Neural crest cell (in vitro differentiated cells): ENCODE data around the gene RUNX1. TPM values are rescaled to one million over a fixed set of nuclear protein-coding genes. Genes with fewer than 3 reads are reported as not detected.

Experiments
- DNase-seq: peaks from one replicate; pipeline ENCODE4 v3.0.0; 2021; ENCODE audit warnings: low read depth, mixed read lengths, low spot score
- H3K27ac Mint-ChIP-seq: one replicate; pipeline ENCODE4 v1.8.0; 2021; ENCODE audit warnings: mild to moderate bottlenecking, mixed read lengths; ENCODE audit not compliant: unreplicated experiment
- H3K27me3 Mint-ChIP-seq: 2 replicates; pipeline ENCODE4 v1.8.0; 2021; ENCODE audit warnings: low read depth, mild to moderate bottlenecking, mixed read lengths
- H3K36me3 Mint-ChIP-seq: 2 replicates; pipeline ENCODE4 v1.8.0; 2021; ENCODE audit warnings: low read depth, mild to moderate bottlenecking, mixed read lengths
- H3K4me1 Mint-ChIP-seq: 2 replicates; pipeline ENCODE4 v1.8.0; 2021; ENCODE audit warnings: mixed read lengths
- H3K4me3 Mint-ChIP-seq: one replicate; pipeline ENCODE4 v1.8.0; 2021; ENCODE audit warnings: mild to moderate bottlenecking, mixed read lengths
- H3K9me3 Mint-ChIP-seq: 2 replicates; pipeline ENCODE4 v1.8.0; 2021; ENCODE audit warnings: mixed read lengths
- CTCF ChIP-seq: fragments of 200-600 bp; sonication (generic); conservative IDR thresholded peaks from 2 replicates; pipeline ENCODE4 v1.5.0; 2021; ENCODE audit warnings: antibody characterized with exemption, mild to moderate bottlenecking
- total RNA-seq: library from RNA; stranded (reverse); gene quantifications from 2 replicates; pipeline ENCODE4 v1.2.1, GENCODE V29; 2021

The RUNX1 gene
- total RNA-seq, 1 donor from 2014 or later: 0.63 TPM

- Mint-ChIP-seq H3K27ac (no peak overlapping the region), H3K4me1 (peaks cover 17% of the 10 kb centered on the region), H3K4me3 (no peak overlapping the region), H3K36me3 (no peaks in the 10 kb centered on the region), H3K27me3 (no peaks in the 10 kb centered on the region), H3K9me3 (no peaks in the 10 kb centered on the region)
- DNase-seq: no peak
- no peak for TF ChIP-seq CTCF
Measured at GRCh38 chr21:34913811-34914210, 135.3 kb downstream of the RUNX1 start.

GRCh38 chr21:34912022-34912945, 136.8 kb downstream of the RUNX1 start:
- Mint-ChIP-seq H3K36me3 (no peaks in the 10 kb centered on the region), H3K27me3 (no peaks in the 10 kb centered on the region), H3K4me3 (no peak overlapping the region), H3K27ac (no peak overlapping the region), H3K9me3 (no peaks in the 10 kb centered on the region), H3K4me1 (peaks cover 27% of the 10 kb centered on the region)
- no peak for TF ChIP-seq CTCF
- DNase-seq: no peak

GRCh38 chr21:34911360-34911759, 137.7 kb downstream of the RUNX1 start:
- Mint-ChIP-seq H3K27ac (no peak overlapping the region), H3K4me3 (no peak overlapping the region), H3K4me1 (peaks cover 35% of the 10 kb centered on the region), H3K27me3 (no peaks in the 10 kb centered on the region), H3K9me3 (no peaks in the 10 kb centered on the region), H3K36me3 (no peaks in the 10 kb centered on the region)
- TF ChIP-seq CTCF: no peak
- DNase-seq: no peak

- Mint-ChIP-seq H3K9me3 (no peaks in the 10 kb centered on the region), H3K36me3 (no peaks in the 10 kb centered on the region), H3K27ac (no peak overlapping the region), H3K4me3 (no peak overlapping the region), H3K27me3 (peaks cover under 1% of the 10 kb centered on the region), H3K4me1 (peaks cover 39% of the 10 kb centered on the region)
- no peak for DNase-seq
- TF ChIP-seq CTCF: no peak
Measured at GRCh38 chr21:34910396-34910795, 138.7 kb downstream of the RUNX1 start.

GRCh38 chr21:34909492-34910292, 139.4 kb downstream of the RUNX1 start:
- Mint-ChIP-seq H3K4me1 (peaks cover 45% of the 10 kb centered on the region), H3K27me3 (peaks cover 8% of the 10 kb centered on the region), H3K9me3 (no peaks in the 10 kb centered on the region), H3K4me3 (no peak overlapping the region), H3K36me3 (no peaks in the 10 kb centered on the region), H3K27ac (no peak overlapping the region)
- no peak for DNase-seq
- TF ChIP-seq CTCF: no peak
